ENCODE data around the gene COX6A1.

- TF ChIP-seq CTCF (IDR thresholded peaks at IDR 0.05) (no peak), EZH2 (IDR thresholded peaks at IDR 0.05; ENCODE audit: borderline replicate concordance, insufficient read depth, low read depth, low read length, poor library complexity, severe bottlenecking) (no peak)
Measured at GRCh38 chr12:120416490-120417216, 21.3 kb upstream of the COX6A1 start.

Data from B cell (primary cell).